Endodermal cell (in vitro differentiated cells): ENCODE measurements around the gene MTCL1. TPM values are rescaled to one million over a fixed set of nuclear protein-coding genes. Genes with fewer than 3 reads are reported as not detected.

Experiments
- DNase-seq: peaks from one replicate; pipeline ENCODE4 v3.0.0-alpha.2; 2017
- H3K27ac ChIP-seq: 2 replicates; pipeline ENCODE4 v1.5.1; 2013; ENCODE audit warnings: mild to moderate bottlenecking, low read depth, low read length, moderate library complexity
- H3K27me3 ChIP-seq: 2 replicates; pipeline ENCODE4 v1.6.1; 2013; ENCODE audit warnings: mild to moderate bottlenecking, low read length, moderate library complexity; ENCODE audit not compliant: insufficient read depth, control insufficient read depth, poor library complexity, severe bottlenecking
- H3K36me3 ChIP-seq: 2 replicates; pipeline ENCODE4 v1.7.0; 2013; ENCODE audit warnings: mild to moderate bottlenecking, low read length, moderate library complexity; ENCODE audit not compliant: control insufficient read depth, insufficient read depth
- H3K4me1 ChIP-seq: one replicate; pipeline ENCODE4 v1.7.0; 2013; ENCODE audit warnings: low read length; ENCODE audit not compliant: control insufficient read depth, insufficient read depth
- H3K4me3 ChIP-seq: 2 replicates; pipeline ENCODE4 v1.5.1; 2013; ENCODE audit warnings: mild to moderate bottlenecking, low read length, moderate library complexity
- H3K9ac ChIP-seq: 2 replicates; pipeline ENCODE4 v1.6.1; 2013; ENCODE audit warnings: mild to moderate bottlenecking, low read length, moderate library complexity; ENCODE audit not compliant: poor library complexity, severe bottlenecking; ENCODE audit errors: extremely low read depth
- H3K9me3 ChIP-seq: 2 replicates; pipeline ENCODE4 v1.6.1; 2013; ENCODE audit warnings: mild to moderate bottlenecking, low read length, moderate library complexity; ENCODE audit not compliant: control insufficient read depth
- H3K27ac Mint-ChIP-seq: 2 replicates; pipeline ENCODE4 v1.8.0; 2020; ENCODE audit warnings: mixed read lengths
- H3K27me3 Mint-ChIP-seq: 2 replicates; pipeline ENCODE4 v1.8.0; 2021; ENCODE audit warnings: mild to moderate bottlenecking, mixed read lengths; ENCODE audit not compliant: insufficient read depth
- H3K36me3 Mint-ChIP-seq: 2 replicates; pipeline ENCODE4 v1.8.0; 2020; ENCODE audit warnings: low read depth, mixed read lengths
- H3K4me1 Mint-ChIP-seq: 2 replicates; pipeline ENCODE4 v1.8.0; 2020; ENCODE audit warnings: mixed read lengths
- H3K4me3 Mint-ChIP-seq: 2 replicates; pipeline ENCODE4 v1.8.0; 2020; ENCODE audit warnings: mild to moderate bottlenecking, moderate library complexity, mixed read lengths
- H3K9me3 Mint-ChIP-seq: 2 replicates; pipeline ENCODE4 v1.8.0; 2020; ENCODE audit warnings: mild to moderate bottlenecking, mixed read lengths
- CTCF ChIP-seq: fragments of 200-600 bp; sonication (generic); conservative IDR thresholded peaks from 2 replicates; pipeline ENCODE4 v1.5.0; 2021; ENCODE audit warnings: antibody characterized with exemption, mild to moderate bottlenecking
- WGBS, 2 experiments: methylation state at CpG; one replicate each; pipeline versions ENCODE4 v1.1.5 to v1.1.7; 2013; ENCODE audit warnings: missing lambda C conversion rate in 2 of 2, mixed read lengths in 1 of 2; ENCODE audit not compliant: insufficient coverage in 1 of 2, insufficient read length in 1 of 2; 5-methylcytosine and 5-hydroxymethylcytosine counted together
- total RNA-seq, 2 donors: library from RNA; stranded (reverse); fragmentation: NEBNext Ultra II Directional in 1 of 2; extraction: Animal tissue kit (Norgen Biotek cat#: 25700) in 1 of 2; gene quantifications; 2 replicates in 1 of 2; 3 replicates in 1 of 2; pipeline ENCODE4 v1.2.1, GENCODE V29; 2021

The MTCL1 gene
- total RNA-seq, 2 donors from 2014 or later, result 15.0 to 26.0 TPM

DNA sequence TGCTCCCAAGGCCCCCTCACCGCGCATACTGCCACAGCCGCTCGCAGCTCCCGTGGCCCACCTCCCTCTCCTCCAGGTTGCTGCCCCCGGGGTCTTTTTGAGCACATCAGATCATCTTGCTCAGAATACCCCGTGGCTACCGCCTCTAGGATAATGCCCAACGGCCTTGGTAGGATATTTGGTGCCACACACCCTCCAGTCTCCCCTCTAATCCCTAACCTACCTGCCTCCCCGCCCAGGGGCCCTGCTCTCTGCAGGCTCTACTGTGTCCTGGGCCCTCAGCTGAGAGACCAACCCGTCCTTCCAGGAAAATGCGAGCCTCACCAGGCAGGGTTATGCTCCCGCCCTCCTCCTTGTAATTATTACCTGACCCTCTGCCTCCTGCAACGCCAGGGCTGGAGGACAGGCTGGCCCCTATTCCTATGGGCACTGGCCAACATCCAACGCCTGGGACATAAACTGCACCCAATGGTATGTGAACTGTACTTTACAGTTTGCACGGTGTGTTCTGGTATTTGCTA, 1.5 kb upstream of the MTCL1 start:
- Mint-ChIP-seq H3K9me3 (no peaks in the 10 kb centered on the region), H3K27me3 (peaks cover 33% of the 10 kb centered on the region), H3K27ac (no peak overlapping the region), H3K4me1 (peaks cover 27% of the 10 kb centered on the region), H3K4me3 (peak overlapping the region; percentile 69), H3K36me3 (no peaks in the 10 kb centered on the region)
- no peak for TF ChIP-seq CTCF
- no peak overlapping the region for H3K27ac ChIP-seq
- peaks cover 32% of the 10 kb centered on the region for H3K27me3 ChIP-seq
- WGBS, 2 experiments, result 78 to 81% methylated on average over 11 to 16 of the region's 16 CpGs
- no peaks in the 10 kb centered on the region for H3K36me3 ChIP-seq
- H3K9ac ChIP-seq, result no peak overlapping the region
- peaks cover 5% of the 10 kb centered on the region for H3K4me1 ChIP-seq
- no peak overlapping the region for H3K4me3 ChIP-seq
- DNase-seq, result peak; percentile 60
- H3K9me3 ChIP-seq, result no peaks in the 10 kb centered on the region

- peak overlapping the region; percentile 78 for H3K4me3 ChIP-seq
- H3K27ac ChIP-seq, result no peak overlapping the region
- 10 to 43% methylated on average over 14 to 63 of the region's 64 CpGs for WGBS, 2 experiments
- Mint-ChIP-seq H3K36me3 (no peaks in the 10 kb centered on the region), H3K27me3 (peaks cover 31% of the 10 kb centered on the region), H3K27ac (no peak overlapping the region), H3K4me1 (peaks cover 28% of the 10 kb centered on the region), H3K4me3 (peak overlapping the region; percentile 69), H3K9me3 (no peaks in the 10 kb centered on the region)
- peak; percentile 23 for TF ChIP-seq CTCF
- peaks cover 5% of the 10 kb centered on the region for H3K4me1 ChIP-seq
- H3K36me3 ChIP-seq, result no peaks in the 10 kb centered on the region
- H3K9me3 ChIP-seq, result no peaks in the 10 kb centered on the region
- H3K27me3 ChIP-seq, result peaks cover 32% of the 10 kb centered on the region
- DNase-seq, result peak; percentile 93
- H3K9ac ChIP-seq, result no peak overlapping the region
Measured at GRCh38 chr18:8704361-8705237, 757 bp upstream of the MTCL1 start.

DNA sequence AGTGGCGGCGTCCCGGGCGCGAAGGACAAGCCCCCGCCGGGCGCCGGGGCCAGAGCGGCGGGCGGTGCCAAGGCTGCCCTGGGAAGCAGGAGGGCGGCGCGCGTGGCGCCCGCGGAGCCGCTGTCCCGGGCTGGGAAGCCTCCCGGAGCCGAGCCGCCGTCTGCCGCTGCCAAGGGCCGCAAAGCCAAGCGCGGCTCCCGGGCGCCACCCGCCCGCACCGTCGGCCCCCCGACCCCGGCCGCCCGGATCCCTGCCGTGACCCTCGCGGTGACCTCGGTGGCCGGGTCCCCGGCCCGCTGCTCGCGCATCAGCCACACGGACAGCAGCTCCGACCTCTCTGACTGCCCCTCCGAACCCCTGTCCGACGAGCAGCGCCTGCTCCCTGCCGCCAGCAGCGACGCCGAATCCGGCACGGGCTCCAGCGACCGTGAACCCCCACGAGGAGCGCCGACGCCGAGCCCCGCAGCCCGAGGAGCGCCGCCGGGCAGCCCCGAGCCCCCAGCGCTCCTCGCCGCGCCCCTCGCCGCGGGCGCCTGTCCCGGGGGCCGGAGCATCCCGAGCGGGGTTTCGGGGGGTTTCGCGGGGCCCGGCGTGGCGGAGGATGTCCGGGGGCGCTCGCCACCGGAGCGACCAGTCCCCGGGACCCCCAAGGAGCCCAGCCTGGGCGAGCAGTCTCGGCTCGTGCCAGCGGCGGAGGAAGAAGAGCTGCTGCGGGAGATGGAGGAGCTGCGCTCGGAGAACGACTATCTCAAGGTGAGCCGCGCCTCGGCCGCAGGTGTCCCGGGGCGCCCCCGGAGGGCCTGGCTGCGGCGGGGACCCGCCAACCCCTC, 820 bp downstream of the MTCL1 start:
- peaks cover 3% of the 10 kb centered on the region for H3K9me3 Mint-ChIP-seq

More for the DNA sequence above, 820 bp downstream of the MTCL1 start:
- 0% methylated on average over 76 to 116 of the region's 116 CpGs for WGBS, 2 experiments
- peak overlapping the region; percentile 76 for H3K4me3 ChIP-seq
- no peaks in the 10 kb centered on the region for H3K36me3 ChIP-seq
- peaks cover 5% of the 10 kb centered on the region for H3K4me1 ChIP-seq
- H3K9ac ChIP-seq, result no peak overlapping the region
- H3K27me3 ChIP-seq, result peaks cover 32% of the 10 kb centered on the region
- no peaks in the 10 kb centered on the region for H3K9me3 ChIP-seq
- Mint-ChIP-seq H3K27ac (no peak overlapping the region), H3K4me3 (peak overlapping the region; percentile 68), H3K27me3 (peaks cover 31% of the 10 kb centered on the region), H3K4me1 (peaks cover 28% of the 10 kb centered on the region), H3K36me3 (peaks cover 2% of the 10 kb centered on the region)
- H3K27ac ChIP-seq, result no peak overlapping the region
- TF ChIP-seq CTCF, result no peak
- peak; percentile 65 for DNase-seq
